Mucosa of rectum (tissue), 2 donors: ENCODE measurements around the gene GLIS1.

Experiments
- H3K27ac ChIP-seq, 2 donors: one replicate each; pipeline ENCODE4 v1.7.0; 2013; ENCODE audit warnings: inconsistent platforms in 2 of 2, low read depth in 2 of 2, low read length in 2 of 2
- H3K27me3 ChIP-seq, 2 donors: one replicate each; pipeline ENCODE4 v1.7.0; 2013; ENCODE audit warnings: low read length in 2 of 2; ENCODE audit not compliant: control insufficient read depth in 2 of 2, insufficient read depth in 2 of 2
- H3K36me3 ChIP-seq, 2 donors: one replicate each; pipeline ENCODE4 v1.7.0; 2013; ENCODE audit warnings: low read length in 2 of 2; ENCODE audit not compliant: control insufficient read depth in 2 of 2, insufficient read depth in 2 of 2
- H3K4me1 ChIP-seq, 2 donors: one replicate each; pipeline ENCODE4 v1.7.0; 2013; ENCODE audit warnings: low read length in 2 of 2, mild to moderate bottlenecking in 1 of 2; ENCODE audit not compliant: control insufficient read depth in 2 of 2, insufficient read depth in 2 of 2
- H3K4me3 ChIP-seq, 2 donors: one replicate each; pipeline ENCODE4 v1.7.0; 2013; ENCODE audit warnings: low read length in 2 of 2
- H3K9ac ChIP-seq, 2 donors: one replicate each; pipeline ENCODE4 v1.7.0; 2013; ENCODE audit warnings: low read length in 2 of 2, low read depth in 1 of 2, mild to moderate bottlenecking in 1 of 2
- H3K9me3 ChIP-seq, 2 donors: one replicate each; pipeline ENCODE4 v1.7.0; 2013; ENCODE audit warnings: low read length in 2 of 2; ENCODE audit not compliant: control insufficient read depth in 2 of 2
- donor health status: healthy.
- donor health status: Normal muscosa, but diverticular disease.

Gene GLIS1

DNA sequence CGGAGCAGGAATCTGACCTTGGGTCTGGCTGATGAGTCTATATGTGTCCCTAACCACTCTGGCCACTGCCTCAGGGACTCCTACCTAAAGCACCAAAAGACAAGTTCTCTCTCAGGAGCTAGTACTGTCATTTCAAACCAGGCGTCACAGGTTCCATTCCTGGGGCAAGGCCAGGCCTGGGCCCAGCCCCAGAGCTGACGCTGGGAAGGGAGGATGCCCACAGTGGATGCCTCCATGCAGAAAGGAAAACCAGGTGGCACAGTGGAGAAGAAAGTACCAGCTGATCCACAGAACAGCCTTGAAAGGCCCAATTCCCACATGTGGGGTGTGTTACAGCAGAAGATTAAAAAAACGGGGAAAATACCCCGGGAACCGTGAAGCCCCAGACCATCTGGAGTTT lies 202.4 kb downstream of the GLIS1 start:
- H3K9ac ChIP-seq, result no peak overlapping the region
- no peak overlapping the region for H3K27ac ChIP-seq
- no peaks in the 10 kb centered on the region for H3K9me3 ChIP-seq
- no peaks in the 10 kb centered on the region for H3K27me3 ChIP-seq
- H3K36me3 ChIP-seq, result no peaks in the 10 kb centered on the region
- H3K4me3 ChIP-seq, result no peak overlapping the region
- H3K4me1 ChIP-seq, result no peaks in the 10 kb centered on the region

DNA sequence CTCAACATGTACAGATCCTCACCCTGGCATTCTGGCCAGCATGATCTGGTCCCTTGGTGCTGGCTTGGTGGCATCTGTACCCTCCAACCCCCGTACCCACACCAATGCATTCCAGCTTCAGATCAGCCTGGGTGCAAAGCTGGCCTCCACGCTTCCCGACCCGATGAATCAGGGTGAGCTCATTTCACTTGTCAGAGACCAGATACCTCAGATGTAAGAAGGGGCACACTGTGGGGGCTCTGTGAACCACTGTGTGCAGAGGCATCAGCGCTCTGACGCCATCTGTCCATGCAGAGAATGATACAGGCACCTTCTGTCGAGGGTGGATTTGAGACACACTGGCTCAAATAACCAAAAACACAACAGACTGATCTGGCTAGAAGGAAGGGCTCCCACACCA lies 203.1 kb downstream of the GLIS1 start:
- no peak overlapping the region for H3K9ac ChIP-seq
- H3K27ac ChIP-seq, result no peak overlapping the region
- no peaks in the 10 kb centered on the region for H3K4me1 ChIP-seq
- no peaks in the 10 kb centered on the region for H3K27me3 ChIP-seq
- H3K4me3 ChIP-seq, result no peak overlapping the region
- no peaks in the 10 kb centered on the region for H3K36me3 ChIP-seq
- no peaks in the 10 kb centered on the region for H3K9me3 ChIP-seq

DNA sequence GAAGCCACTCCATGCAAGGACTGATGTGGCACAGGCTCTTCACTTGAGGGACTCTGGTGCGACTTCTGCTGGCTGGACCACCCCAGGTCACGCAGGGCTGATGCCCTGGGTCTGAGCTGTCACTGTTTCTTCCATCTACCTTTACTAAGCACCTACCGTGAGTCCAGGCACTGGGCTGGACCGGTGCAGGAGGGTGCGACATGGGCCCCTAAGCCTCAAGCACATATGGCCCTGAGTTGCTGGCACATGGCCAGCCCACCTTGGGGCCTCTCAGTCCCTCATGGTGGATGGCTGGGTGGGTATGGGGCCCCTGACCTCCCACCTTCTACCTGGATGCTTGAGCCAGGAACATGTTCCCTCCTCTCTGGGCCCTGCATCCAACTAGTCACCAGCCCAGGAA lies 203.7 kb downstream of the GLIS1 start:
- no peaks in the 10 kb centered on the region for H3K4me1 ChIP-seq
- no peak overlapping the region for H3K9ac ChIP-seq
- H3K27me3 ChIP-seq, result no peaks in the 10 kb centered on the region
- H3K36me3 ChIP-seq, result no peaks in the 10 kb centered on the region
- no peaks in the 10 kb centered on the region for H3K9me3 ChIP-seq
- no peak overlapping the region for H3K27ac ChIP-seq
- H3K4me3 ChIP-seq, result no peak overlapping the region

DNA sequence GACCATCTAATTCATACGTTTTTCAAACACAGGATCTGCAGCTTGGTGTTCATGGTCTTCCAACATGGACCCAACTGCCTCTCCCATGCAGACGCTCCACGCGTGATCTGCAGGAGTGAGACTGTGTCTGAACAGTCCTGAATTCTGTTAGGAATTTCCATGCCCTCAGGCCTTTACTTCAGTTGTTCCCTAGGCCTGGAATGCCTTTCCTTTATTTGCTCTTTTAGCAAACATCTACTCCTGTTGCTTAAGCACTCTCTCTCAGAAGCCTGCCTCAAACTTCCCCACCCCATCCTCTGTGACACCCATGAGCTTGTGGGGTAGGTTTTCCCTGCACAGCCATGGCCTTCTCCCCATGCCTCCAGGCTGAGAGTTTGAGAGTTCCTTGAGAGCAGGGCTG lies 206.1 kb downstream of the GLIS1 start:
- H3K9me3 ChIP-seq, result no peaks in the 10 kb centered on the region
- no peaks in the 10 kb centered on the region for H3K4me1 ChIP-seq
- no peaks in the 10 kb centered on the region for H3K36me3 ChIP-seq
- H3K27me3 ChIP-seq, result no peaks in the 10 kb centered on the region
- H3K9ac ChIP-seq, result no peak overlapping the region
- H3K27ac ChIP-seq, result no peak overlapping the region
- H3K4me3 ChIP-seq, result no peak overlapping the region

DNA sequence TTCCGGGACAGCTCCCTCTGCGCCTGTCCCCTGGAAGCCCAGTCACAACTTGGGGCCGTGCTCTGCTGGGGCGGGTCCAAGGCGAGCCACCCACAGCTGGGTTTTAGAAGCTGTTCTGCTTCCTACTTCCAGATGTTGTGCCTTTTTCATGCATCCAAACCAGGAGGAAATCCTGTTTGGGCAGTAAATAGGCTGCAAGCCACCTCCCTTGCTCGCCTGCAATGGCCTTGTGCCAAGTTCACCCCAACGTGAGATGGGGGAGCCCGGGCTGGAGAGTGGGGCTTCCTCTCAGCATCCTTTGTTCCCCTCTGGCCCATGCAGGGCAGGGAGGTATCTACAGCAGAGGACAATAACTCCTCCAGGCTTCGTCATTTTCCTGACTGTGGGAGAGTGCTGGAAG lies 206.6 kb downstream of the GLIS1 start:
- no peak overlapping the region for H3K4me3 ChIP-seq
- H3K9ac ChIP-seq, result no peak overlapping the region
- H3K4me1 ChIP-seq, result no peaks in the 10 kb centered on the region
- H3K36me3 ChIP-seq, result no peaks in the 10 kb centered on the region
- no peak overlapping the region for H3K27ac ChIP-seq
- no peaks in the 10 kb centered on the region for H3K27me3 ChIP-seq
- no peaks in the 10 kb centered on the region for H3K9me3 ChIP-seq

DNA sequence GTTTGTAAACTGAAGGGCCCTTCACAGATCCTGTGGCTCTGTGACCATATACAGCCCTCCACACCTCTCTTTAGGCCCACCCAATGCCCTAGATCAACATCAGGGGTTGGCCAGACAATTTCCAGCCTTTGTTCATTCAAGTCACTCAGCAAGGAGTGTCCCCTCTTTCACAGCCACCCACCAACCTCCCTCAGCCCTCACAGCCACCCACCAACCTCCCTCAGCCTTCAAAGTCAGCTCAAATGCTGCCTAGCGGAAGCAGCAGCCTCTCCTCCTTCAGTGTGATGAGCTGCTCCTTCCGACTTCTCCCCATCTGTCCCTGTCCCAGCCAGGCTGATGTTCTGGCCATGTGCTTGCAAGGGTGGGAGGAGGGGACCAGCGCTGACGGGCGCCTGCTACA lies 208.4 kb downstream of the GLIS1 start:
- no peaks in the 10 kb centered on the region for H3K4me1 ChIP-seq
- no peak overlapping the region for H3K27ac ChIP-seq
- no peaks in the 10 kb centered on the region for H3K27me3 ChIP-seq
- H3K9ac ChIP-seq, result no peak overlapping the region
- H3K4me3 ChIP-seq, result no peak overlapping the region
- H3K36me3 ChIP-seq, result no peaks in the 10 kb centered on the region
- H3K9me3 ChIP-seq, result no peaks in the 10 kb centered on the region

DNA sequence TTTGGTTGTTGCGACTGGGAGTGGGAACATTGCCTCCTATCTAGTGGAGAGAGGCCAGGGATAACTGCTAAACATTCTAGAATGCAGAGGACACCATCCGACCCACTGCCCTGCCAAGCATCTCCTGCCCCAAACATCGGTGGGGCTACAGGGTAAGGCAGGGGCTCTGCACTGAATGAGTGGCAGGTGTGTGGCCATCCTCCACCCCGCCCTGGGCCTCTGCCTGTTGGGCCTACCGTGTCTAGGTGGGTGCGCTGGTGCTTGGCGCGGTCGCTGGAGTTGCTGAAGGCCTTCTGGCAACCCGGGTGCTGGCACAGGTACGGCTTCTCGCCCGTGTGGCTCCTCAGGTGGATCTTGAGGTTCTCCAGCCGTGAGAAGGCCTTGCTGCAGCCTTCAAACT lies 209.4 kb downstream of the GLIS1 start:
- H3K36me3 ChIP-seq, result no peaks in the 10 kb centered on the region
- H3K9ac ChIP-seq, result no peak overlapping the region
- no peaks in the 10 kb centered on the region for H3K9me3 ChIP-seq
- H3K27me3 ChIP-seq, result no peaks in the 10 kb centered on the region
- no peak overlapping the region for H3K27ac ChIP-seq
- H3K4me1 ChIP-seq, result no peaks in the 10 kb centered on the region
- no peak overlapping the region for H3K4me3 ChIP-seq

DNA sequence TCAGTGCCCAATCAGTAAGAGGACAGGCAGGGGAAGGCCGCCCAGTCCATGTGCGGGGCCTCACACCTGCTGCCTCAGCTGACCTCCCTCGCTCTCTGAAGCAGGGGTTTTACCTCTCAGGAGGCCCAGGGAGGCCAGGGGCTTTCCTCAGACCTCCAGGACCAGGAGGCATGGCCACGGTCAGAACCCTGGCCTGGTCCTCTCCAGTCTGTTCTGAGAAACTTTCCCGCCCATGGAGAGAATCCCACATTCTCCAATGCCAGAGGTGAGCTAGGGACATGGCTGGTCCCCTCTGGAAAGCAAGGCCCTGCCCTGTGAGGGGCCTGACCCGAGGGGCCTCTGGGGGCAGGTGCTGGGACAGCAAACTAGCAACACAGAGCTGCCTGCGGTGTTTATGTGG lies 211.6 kb downstream of the GLIS1 start:
- no peaks in the 10 kb centered on the region for H3K36me3 ChIP-seq
- H3K27me3 ChIP-seq, result no peaks in the 10 kb centered on the region
- no peak overlapping the region for H3K27ac ChIP-seq
- no peaks in the 10 kb centered on the region for H3K9me3 ChIP-seq
- H3K9ac ChIP-seq, result no peak overlapping the region
- H3K4me3 ChIP-seq, result no peak overlapping the region
- no peaks in the 10 kb centered on the region for H3K4me1 ChIP-seq

DNA sequence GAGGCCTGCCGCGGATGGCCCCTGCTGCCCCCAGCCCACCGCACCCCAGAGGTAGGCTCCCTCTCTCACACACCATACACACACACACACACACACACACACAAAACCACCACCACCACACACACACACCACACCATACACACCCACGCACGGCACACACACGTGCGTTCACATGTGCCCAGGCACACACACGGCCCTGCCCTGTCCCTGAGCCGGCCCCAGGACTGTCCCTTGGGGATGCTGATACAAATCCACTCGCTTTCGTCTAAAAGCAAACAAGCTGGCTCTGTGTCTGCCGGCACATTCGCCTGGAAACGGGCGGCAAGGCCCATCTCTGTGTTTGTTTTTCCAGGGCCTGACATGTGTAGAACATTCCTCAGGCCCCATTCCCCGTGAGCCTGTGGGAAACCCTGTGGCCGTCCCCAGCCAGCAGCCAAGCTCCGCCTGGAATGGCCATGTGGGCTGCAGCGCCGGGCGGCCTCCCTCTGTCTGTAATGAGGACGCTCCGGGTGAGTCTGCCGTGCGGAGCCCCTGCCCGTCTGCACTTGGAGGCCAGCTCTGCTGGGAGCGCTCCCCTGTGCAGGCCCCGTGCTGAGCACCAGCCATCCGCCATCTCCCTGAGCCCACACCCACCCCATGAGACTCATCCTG lies 212.4 kb downstream of the GLIS1 start:
- Histone ChIP-seq H3K27ac (no peak overlapping the region), H3K27me3 (no peaks in the 10 kb centered on the region), H3K4me3 (no peak overlapping the region), H3K9me3 (no peaks in the 10 kb centered on the region), H3K36me3 (no peaks in the 10 kb centered on the region), H3K9ac (no peak overlapping the region), H3K4me1 (no peaks in the 10 kb centered on the region)

DNA sequence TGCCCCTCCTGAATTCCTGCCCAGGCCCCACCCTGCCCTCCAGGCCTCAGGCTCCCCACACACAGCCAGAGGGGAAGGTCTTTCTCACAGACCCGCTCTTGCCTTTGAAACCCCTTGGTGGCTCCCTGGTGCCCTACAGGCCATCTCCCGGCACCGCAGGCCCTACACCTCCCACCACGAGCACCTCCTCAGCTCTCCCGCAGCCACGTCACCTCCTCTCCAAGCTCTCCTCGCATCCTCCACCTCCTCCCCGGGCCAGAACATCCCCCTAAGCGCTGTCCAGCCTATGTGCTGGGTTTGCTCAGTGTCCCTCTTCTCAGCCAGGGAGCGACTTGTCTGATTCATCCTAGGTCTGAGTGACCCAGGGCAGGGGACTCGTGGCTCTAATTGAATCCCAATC lies 213.4 kb downstream of the GLIS1 start:
- no peaks in the 10 kb centered on the region for H3K9me3 ChIP-seq
- no peak overlapping the region for H3K9ac ChIP-seq
- no peaks in the 10 kb centered on the region for H3K36me3 ChIP-seq
- H3K27ac ChIP-seq, result no peak overlapping the region
- no peaks in the 10 kb centered on the region for H3K4me1 ChIP-seq
- no peak overlapping the region for H3K4me3 ChIP-seq
- H3K27me3 ChIP-seq, result no peaks in the 10 kb centered on the region
